Neural cell (in vitro differentiated cells): Measurements from ENCODE around the gene GADD45A. TPM values are rescaled to one million over a fixed set of nuclear protein-coding genes. Genes with fewer than 3 reads are reported as not detected.

Source experiments
- H2AFZ ChIP-seq: fragments of 200-600, 300-800 bp; sonication (generic), shearing (Covaris generic); 2 replicates; pipeline ENCODE4 v1.6.0; 2014; ENCODE audit warnings: low read depth, mild to moderate bottlenecking, antibody characterized with exemption, low read length, moderate library complexity
- H3F3A ChIP-seq: fragments of 200-600 bp; shearing (Covaris generic); 2 replicates; pipeline ENCODE4 v1.6.1; 2016; ENCODE audit warnings: mild to moderate bottlenecking, moderate library complexity, mixed read lengths, antibody characterized with exemption, low read length; ENCODE audit not compliant: insufficient read depth, poor library complexity, severe bottlenecking
- H3K27ac ChIP-seq: fragments of 200-600, 300-800 bp; sonication (generic), shearing (Covaris generic); 2 replicates; pipeline ENCODE4 v1.5.1; 2014; ENCODE audit warnings: mild to moderate bottlenecking, low read length, moderate library complexity
- H3K27me3 ChIP-seq: fragments of 300-800, 200-600 bp; sonication (generic), shearing (Covaris generic); 2 replicates; pipeline ENCODE4 v1.6.0; 2014; ENCODE audit warnings: mild to moderate bottlenecking, low read depth, low read length, moderate library complexity; ENCODE audit not compliant: insufficient read depth
- H3K36me3 ChIP-seq: fragments of 300-800, 200-600 bp; sonication (generic), shearing (Covaris generic); 2 replicates; pipeline ENCODE4 v1.5.1; 2014; ENCODE audit warnings: mild to moderate bottlenecking, antibody characterized with exemption, low read length, moderate library complexity; ENCODE audit not compliant: insufficient read depth
- H3K4me2 ChIP-seq: fragments of 300-800, 200-600 bp; sonication (generic), shearing (Covaris generic); 2 replicates; pipeline ENCODE4 v1.6.0; 2014; ENCODE audit warnings: mild to moderate bottlenecking, low read length
- H3K4me3 ChIP-seq: fragments of 300-800, 200-600 bp; sonication (generic), shearing (Covaris generic); 2 replicates; pipeline ENCODE4 v1.5.1; 2014; ENCODE audit warnings: mild to moderate bottlenecking, low read length, moderate library complexity
- H3K79me2 ChIP-seq: fragments of 200-600 bp; shearing (Covaris generic); replicated peaks from 2 replicates; pipeline ENCODE4 v1.6.0; 2014; ENCODE audit warnings: mild to moderate bottlenecking, low read length, moderate library complexity; ENCODE audit not compliant: insufficient read depth
- H3K9ac ChIP-seq: fragments of 300-800, 200-600 bp; sonication (generic), shearing (Covaris generic); 2 replicates; pipeline ENCODE4 v1.6.1; 2016; ENCODE audit warnings: mild to moderate bottlenecking, low read length, mixed read lengths
- H3K9me2 ChIP-seq: fragments of 200-600 bp; shearing (Covaris generic); 2 replicates; pipeline ENCODE4 v1.6.1; 2016; ENCODE audit warnings: mild to moderate bottlenecking, low read length, mixed read lengths; ENCODE audit not compliant: insufficient read depth
- H3K9me3 ChIP-seq: fragments of 200-600, 300-800 bp; sonication (generic), shearing (Covaris generic); 2 replicates; pipeline ENCODE4 v1.6.1; 2016; ENCODE audit warnings: mild to moderate bottlenecking, mixed run types, low read length, moderate library complexity, mixed read lengths
- H4K20me1 ChIP-seq: fragments of 200-600 bp; shearing (Covaris generic); 2 replicates; pipeline ENCODE4 v1.6.1; 2016; ENCODE audit warnings: mild to moderate bottlenecking, mixed run types; ENCODE audit not compliant: insufficient read depth
- CTCF ChIP-seq: fragments of 450-650 bp; IDR thresholded peaks from 2 replicates; pipeline ENCODE4 v1.5.1; 2014; ENCODE audit warnings: antibody characterized with exemption, mild to moderate bottlenecking, moderate library complexity; ENCODE audit not compliant: poor library complexity, severe bottlenecking
- EP300 ChIP-seq: fragments of 450-650 bp; conservative IDR thresholded peaks from 2 replicates; pipeline ENCODE4 v1.6.1; 2014; ENCODE audit warnings: antibody characterized with exemption, mild to moderate bottlenecking, moderate library complexity; ENCODE audit not compliant: poor library complexity, severe bottlenecking
- EZH2 ChIP-seq: fragments of 200-600, 300-800 bp; shearing (Covaris generic), sonication (generic); IDR thresholded peaks from 2 replicates; pipeline ENCODE4 v1.6.1; 2014; ENCODE audit warnings: antibody characterized with exemption, low read length, borderline replicate concordance, mild to moderate bottlenecking; ENCODE audit not compliant: insufficient read depth, poor library complexity, severe bottlenecking
- MXI1 ChIP-seq: fragments of 450-650 bp; conservative IDR thresholded peaks from 2 replicates; pipeline ENCODE4 v1.6.1; 2014; ENCODE audit warnings: antibody characterized with exemption, mild to moderate bottlenecking; ENCODE audit not compliant: poor library complexity, severe bottlenecking
- POLR2AphosphoS5 ChIP-seq: IDR thresholded peaks from 2 replicates; pipeline ENCODE4 v1.6.1; 2012
- RAD21 ChIP-seq: fragments of 450-650 bp; conservative IDR thresholded peaks from 2 replicates; pipeline ENCODE4 v1.6.1; 2014; ENCODE audit warnings: antibody characterized with exemption, mild to moderate bottlenecking, moderate library complexity
- REST ChIP-seq: IDR thresholded peaks from 2 replicates; pipeline ENCODE4 v1.6.1; 2012; ENCODE audit warnings: borderline replicate concordance
- SMC3 ChIP-seq: fragments of 450-650 bp; conservative IDR thresholded peaks from 2 replicates; pipeline ENCODE4 v1.6.1; 2014; ENCODE audit warnings: antibody characterized with exemption, mild to moderate bottlenecking, moderate library complexity; ENCODE audit not compliant: poor library complexity
- TAF1 ChIP-seq: IDR thresholded peaks from 2 replicates; pipeline ENCODE4 v1.6.1; 2012; ENCODE audit warnings: low read depth
- polyA plus RNA-seq: library from polyadenylated mRNA; depleted of rRNA; stranded (reverse); fragments of >200 nt; gene quantifications from 2 replicates; pipeline ENCODE4 v1.2.3, GENCODE V29; 2014

The GADD45A gene
- polyA plus RNA-seq, 1 donor from 2014 or later, result 13.7 TPM

- no peaks in the 10 kb centered on the region for H3K27me3 ChIP-seq
- no peak for TF ChIP-seq POLR2AphosphoS5
- no peak for TF ChIP-seq EZH2
- TF ChIP-seq EP300, result no peak
- TF ChIP-seq CTCF, result no peak
- TF ChIP-seq TAF1, result no peak
- no peak for TF ChIP-seq SMC3
- TF ChIP-seq REST, result no peak
- no peak for TF ChIP-seq MXI1
- no peak for TF ChIP-seq RAD21
- no peak overlapping the region for H3K27ac ChIP-seq
- no peaks in the 10 kb centered on the region for H3F3A ChIP-seq
- H3K9ac ChIP-seq, result no peak overlapping the region
- H3K9me2 ChIP-seq, result no peaks in the 10 kb centered on the region
- no peaks in the 10 kb centered on the region for H3K36me3 ChIP-seq
- peak overlapping the region; percentile 98 for H3K4me2 ChIP-seq
- peaks cover 8% of the 10 kb centered on the region for H3K79me2 ChIP-seq
- H4K20me1 ChIP-seq, result no peaks in the 10 kb centered on the region
- H3K4me3 ChIP-seq, result peak overlapping the region; percentile 94
- H3K9me3 ChIP-seq, result no peaks in the 10 kb centered on the region
- no peak overlapping the region for H2AFZ ChIP-seq
These were observed 2.6 kb downstream of the GADD45A start for GRCh38 chr1:67687649-67688048.

- H3K79me2 ChIP-seq, result peaks cover 8% of the 10 kb centered on the region
- TF ChIP-seq EZH2, result no peak
- no peak for TF ChIP-seq REST
- no peak overlapping the region for H3K4me2 ChIP-seq
- H3K4me3 ChIP-seq, result no peak overlapping the region
- H3K9me2 ChIP-seq, result no peaks in the 10 kb centered on the region
- no peaks in the 10 kb centered on the region for H4K20me1 ChIP-seq
- no peaks in the 10 kb centered on the region for H3K27me3 ChIP-seq
- H3K9ac ChIP-seq, result no peak overlapping the region
- no peaks in the 10 kb centered on the region for H3K9me3 ChIP-seq
- H3K27ac ChIP-seq, result no peak overlapping the region
- H3F3A ChIP-seq, result no peaks in the 10 kb centered on the region
- H2AFZ ChIP-seq, result no peak overlapping the region
- H3K36me3 ChIP-seq, result no peaks in the 10 kb centered on the region
These were observed 3.7 kb downstream of the GADD45A start for GRCh38 chr1:67688526-67689219.
